K562 (cell line): Measurements from ENCODE around the gene STAB2. TPM values are rescaled to one million over a fixed set of nuclear protein-coding genes. Genes with fewer than 3 reads are reported as not detected.

Experiments
- ATAC-seq: fragments of 200-7000 bp; cut with Tn5 transposase; 3 replicates; pipeline ENCODE4 v1.9.1; 2020; ENCODE audit warnings: moderate library complexity
- BruUV-seq: library from RNA; stranded (reverse); fragments of 400-500 nt; replicated peaks from 2 replicates; lab custom pipeline; 2021; lab: Mats Ljungman, UMichigan
- CTCF ChIA-PET: fragments of 300-600 bp; formaldehyde crosslinking; extraction: SDS; loops from one replicate; lab custom pipeline; 2021; ENCODE audit warnings: low intra/inter-chr PET ratio; lab: Yijun Ruan, JAX
- POLR2A ChIA-PET: fragments of 300-600, 350-650 bp; sonication (Branson Sonifier 250); formaldehyde crosslinking; extraction: SDS; loops from one replicate; lab custom pipeline; 2021; ENCODE audit warnings: antibody characterized with exemption, inconsistent platforms; lab: Yijun Ruan, JAX
- DNase-seq, 4 experiments: peaks; one replicate each; pipeline versions ENCODE4 v3.0.0 to v3.0.0-alpha.2; 2011 to 2018; ENCODE audit warnings: low spot score in 3 of 4, mixed read lengths in 3 of 4; ENCODE audit errors: extremely low read depth in 1 of 4
- FAIRE-seq: peaks from 2 replicates; lab custom pipeline; 2011; peaks lifted over from hg19 to GRCh38; lab: Jason Lieb, UNC
- H2AFZ ChIP-seq: 2 replicates; pipeline ENCODE4 v1.6.0; 2011; ENCODE audit warnings: low read depth, low read length, control low read depth, inconsistent platforms
- H3K27ac ChIP-seq: fragments of 200-600 bp; 3 replicates; pipeline ENCODE4 v1.8.0; 2011; ENCODE audit warnings: low read depth, mild to moderate bottlenecking, control low read depth, inconsistent platforms, low read length, moderate library complexity, mixed read lengths; ENCODE audit errors: extremely low read depth
- H3K27me3 ChIP-seq, 2 experiments: fragments of 300-600 bp in 1 of 2; 2 replicates in 1 of 2; 3 replicates in 1 of 2; pipeline versions ENCODE4 v1.6.0 to v1.8.0; 2011; ENCODE audit warnings: inconsistent platforms in 2 of 2, low read length in 2 of 2, mild to moderate bottlenecking in 1 of 2, mixed read lengths in 1 of 2, moderate library complexity in 1 of 2; ENCODE audit not compliant: control insufficient read depth in 2 of 2, insufficient read depth in 2 of 2
- H3K36me3 ChIP-seq: fragments of 300-600 bp; 3 replicates; pipeline ENCODE4 v1.8.0; 2011; ENCODE audit warnings: mild to moderate bottlenecking, low read length, inconsistent platforms; ENCODE audit not compliant: control insufficient read depth, insufficient read depth
- H3K4me1 ChIP-seq, 2 experiments: fragments of 200-600 bp in 1 of 2; replicated peaks in 1 of 2; 2 replicates in 1 of 2; 3 replicates in 1 of 2; pipeline versions ENCODE4 v1.5.1 to v1.8.0; 2011; ENCODE audit warnings: inconsistent platforms in 2 of 2, low read length in 2 of 2, mild to moderate bottlenecking in 1 of 2, mixed read lengths in 1 of 2, moderate library complexity in 1 of 2; ENCODE audit not compliant: control insufficient read depth in 2 of 2, insufficient read depth in 2 of 2
- H3K4me2 ChIP-seq: 2 replicates; pipeline ENCODE4 v1.6.1; 2011; ENCODE audit warnings: low read length, control low read depth, inconsistent platforms, mixed read lengths; ENCODE audit not compliant: insufficient read depth
- H3K4me3 ChIP-seq: fragments of 200-600 bp; sonication (generic), shearing (Covaris generic); 2 replicates; pipeline ENCODE4 v1.5.1; 2016; ENCODE audit warnings: control low read depth, inconsistent platforms
- H3K79me2 ChIP-seq: fragments of 200-600 bp; 3 replicates; pipeline ENCODE4 v1.8.0; 2011; ENCODE audit warnings: low read length, inconsistent platforms; ENCODE audit not compliant: control insufficient read depth, insufficient read depth
- H3K9ac ChIP-seq, 2 experiments: 2 replicates each; pipeline versions ENCODE4 v1.6.0 to v1.6.1; 2011; ENCODE audit warnings: low read depth in 2 of 2, low read length in 2 of 2, control low read depth in 1 of 2, inconsistent platforms in 1 of 2, mild to moderate bottlenecking in 1 of 2, mixed read lengths in 1 of 2; ENCODE audit not compliant: insufficient read depth in 1 of 2
- H3K9me1 ChIP-seq: one replicate; pipeline ENCODE4 v1.6.0; 2011; ENCODE audit warnings: inconsistent platforms, mild to moderate bottlenecking, low read length, moderate library complexity; ENCODE audit not compliant: control insufficient read depth, insufficient read depth
- H3K9me3 ChIP-seq: replicated peaks from 2 replicates; pipeline ENCODE4 v1.5.1; 2011; ENCODE audit warnings: low read depth, low read length, inconsistent platforms; ENCODE audit not compliant: control insufficient read depth, insufficient read depth
- H4K20me1 ChIP-seq: replicated peaks from 2 replicates; pipeline ENCODE4 v1.6.1; 2011; ENCODE audit warnings: low read length, inconsistent platforms, mixed read lengths; ENCODE audit not compliant: control insufficient read depth, insufficient read depth
- BDP1 ChIP-seq: IDR thresholded peaks from 3 replicates; pipeline ENCODE4 v1.6.1; 2011; ENCODE audit not compliant: insufficient read length, insufficient read depth
- COPS2 ChIP-seq: fragments of 450-650 bp; conservative IDR thresholded peaks from 2 replicates; pipeline ENCODE4 v1.6.1; 2016; ENCODE audit warnings: mild to moderate bottlenecking, moderate library complexity
- ETV1 ChIP-seq: fragments of 450-650 bp; conservative IDR thresholded peaks from 2 replicates; pipeline ENCODE4 v1.6.1; 2016; ENCODE audit warnings: missing genetic modification characterization, control low read depth, low read depth, missing compliant biosample characterization
- HDAC3 ChIP-seq: fragments of 450-650 bp; IDR thresholded peaks from 2 replicates; pipeline ENCODE4 v1.6.1; 2018; ENCODE audit warnings: borderline replicate concordance, mild to moderate bottlenecking, moderate library complexity; ENCODE audit not compliant: partially characterized antibody
- HNRNPK ChIP-seq: fragments of 200-400 bp; formaldehyde crosslinking; IDR thresholded peaks from one replicate; pipeline ENCODE4 v1.6.1; 2018; ENCODE audit warnings: mild to moderate bottlenecking, low read depth, low read length; ENCODE audit not compliant: poor library complexity, severe bottlenecking
- RBM34 ChIP-seq: fragments of 200-400 bp; formaldehyde crosslinking; IDR thresholded peaks from 2 replicates; pipeline ENCODE4 v1.6.1; 2018; ENCODE audit warnings: low read length, borderline replicate concordance; ENCODE audit not compliant: insufficient read depth
- TCF7L2 ChIP-seq: fragments of 150-350 bp; IDR thresholded peaks from 2 replicates; pipeline ENCODE4 v1.6.1; 2016; ENCODE audit warnings: low read depth, mild to moderate bottlenecking, low read length, moderate library complexity
- TRIM28 ChIP-seq: fragments of 450-650 bp; IDR thresholded peaks from 2 replicates; pipeline ENCODE4 v1.6.1; 2017
- ZNF431 ChIP-seq: sonication (generic); formaldehyde crosslinking; IDR thresholded peaks from 2 replicates; pipeline ENCODE4 v1.8.0; 2022; ENCODE audit warnings: mild to moderate bottlenecking, missing genetic modification reagents
- WGBS: fragments of 100-300 bp; shearing (Covaris generic); methylation state at CpG from one replicate; pipeline ENCODE4 v1.1.6; 2016; ENCODE audit warnings: low coverage, mixed read lengths; ENCODE audit not compliant: insufficient coverage; ENCODE audit errors: missing lambda C conversion rate; 5-methylcytosine and 5-hydroxymethylcytosine counted together
- in situ Hi-C: fragments of 300-500 bp; cut with MboI; formaldehyde crosslinking; loops from 4 replicates; pipeline ENCODE4 v1.15.0; 2018; ENCODE audit warnings: inconsistent platforms, mixed read lengths
- intact Hi-C: fragments of 100-400 bp; cut with micrococcal nuclease; formaldehyde crosslinking; loops from 2 replicates; pipeline ENCODE4 v1.14.2; 2022
- polyA plus RNA-seq, 8 experiments: library from polyadenylated mRNA; depleted of rRNA in 4 of 8; stranded (reverse) in 5 of 8; unstranded in 3 of 8; fragments of >200 nt; fragmentation: Nextera tagmentation in 2 of 8; fragmentation: Illumina TruSeq in 1 of 8; extraction: Ambion mirVana in 2 of 8; extraction: Trizol in 1 of 8; gene quantifications; 2 replicates each; pipeline versions ENCODE4 v1.2.1 to v1.2.3, GENCODE V29; 2011 to 2014; ENCODE audit warnings: inconsistent platforms in 1 of 8, missing spikeins in 1 of 8
- total RNA-seq, 7 experiments: library from RNA; depleted of rRNA in 6 of 7; stranded (reverse); fragments of >200 nt in 6 of 7; fragmentation: Illumina TruSeq in 2 of 7; extraction: Trizol in 2 of 7; gene quantifications; 2 replicates each; pipeline versions ENCODE4 v1.2.1 to v1.2.3, GENCODE V29; 2011 to 2021; ENCODE audit warnings: low replicate concordance in 1 of 7
- TF ChIP-seq, protein P1 (sequence below): sonication (generic); formaldehyde crosslinking; IDR thresholded peaks from 2 replicates; pipeline ENCODE4 v1.9.0; 2022; ENCODE audit warnings: mild to moderate bottlenecking, missing genetic modification reagents

STAB2 gene
- total and polyA plus RNA-seq, 9 of the 15 experiments (the other 6 are each of a cell fraction or from before 2014, with no cell fraction given), result 0.10 TPM; not detected in 8

GRCh38 chr12:103716517-103717196, 129.6 kb downstream of the STAB2 start:
- ATAC-seq, result no peak
- no peaks in the 10 kb centered on the region for H4K20me1 ChIP-seq
- no peak overlapping the region for H2AFZ ChIP-seq
- BruUV-seq, result no TSS peak
- no peak overlapping the region for H3K9ac ChIP-seq
- FAIRE-seq, result no peak
- no peak overlapping the region for H3K27ac ChIP-seq
- H3K36me3 ChIP-seq, result no peaks in the 10 kb centered on the region
- H3K9me3 ChIP-seq, result no peaks in the 10 kb centered on the region
- no peaks in the 10 kb centered on the region for H3K79me2 ChIP-seq
- H3K4me2 ChIP-seq, result no peak overlapping the region
- WGBS, result 0% methylated on average over 8 of the region's 8 CpGs
- in situ Hi-C loops, result no loop called here
- TF ChIP-seq BDP1 (no peak), ZNF431 (CRISPR knock-in tag) (no peak), HNRNPK (no peak), TRIM28 (no peak), RBM34 (no peak), COPS2 (no peak), HDAC3 (no peak), ETV1 (tag) (no peak), TCF7L2 (no peak)
- TF ChIP-seq, protein P1, sequence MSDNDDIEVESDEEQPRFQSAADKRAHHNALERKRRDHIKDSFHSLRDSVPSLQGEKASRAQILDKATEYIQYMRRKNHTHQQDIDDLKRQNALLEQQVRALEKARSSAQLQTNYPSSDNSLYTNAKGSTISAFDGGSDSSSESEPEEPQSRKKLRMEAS, result no peak
- intact Hi-C loops, result no loop called here
- DNase-seq, result no peak
- ChIA-PET CTCF (no interaction called here), POLR2A (no interaction called here)
- H3K4me1 ChIP-seq, result no peaks in the 10 kb centered on the region
- no peak overlapping the region for H3K4me3 ChIP-seq
- peaks cover 3 to 14% of the 10 kb centered on the region in 2 experiments; a peak in 4 of 5 replicates for H3K27me3 ChIP-seq
- no peaks in the 10 kb centered on the region for H3K9me1 ChIP-seq
